Adrenal gland (tissue), 12 donors: Measurements from ENCODE around the gene RAI14. TPM values are rescaled to one million over a fixed set of nuclear protein-coding genes. Genes with fewer than 3 reads are reported as not detected.

Source experiments
- DNase-seq, 7 donors: peaks; one replicate each; pipeline ENCODE4 v3.0.0-alpha.2; 2019 to 2020
- H3K27ac ChIP-seq, 5 donors: fragments of 200-600 bp; sonication (generic) in 4 of 5; 1 replicate in 3 of 5; 2 replicates in 2 of 5; pipeline versions ENCODE4 v1.5.1 to v1.8.0; 2016 to 2020; ENCODE audit warnings: mild to moderate bottlenecking in 1 of 5
- H3K27me3 ChIP-seq: fragments of 200-600 bp; 2 replicates; pipeline ENCODE4 v1.8.0; 2021
- H3K36me3 ChIP-seq, 2 donors: fragments of 200-600 bp; replicated peaks in 1 of 2; 1 replicate in 1 of 2; 2 replicates in 1 of 2; pipeline versions ENCODE4 v1.5.1 to v1.8.0; 2018 to 2022
- H3K4me1 ChIP-seq, 2 donors: fragments of 200-600 bp; replicated peaks in 1 of 2; 1 replicate in 1 of 2; 2 replicates in 1 of 2; pipeline versions ENCODE4 v1.5.1 to v1.8.0; 2018 to 2021
- H3K4me3 ChIP-seq, 4 donors: fragments of 200-600 bp; sonication (generic) in 3 of 4; one replicate each; pipeline ENCODE4 v1.5.1; 2016 to 2018
- H3K9me3 ChIP-seq, 3 donors: fragments of 200-600 bp; sonication (generic) in 1 of 3; replicated peaks in 1 of 3; 1 replicate in 2 of 3; 2 replicates in 1 of 3; pipeline versions ENCODE4 v1.5.1 to v1.8.0; 2016 to 2021
- POLR2A ChIP-seq, 2 donors: fragments of 450-650 bp; IDR thresholded peaks; one replicate each; pipeline ENCODE4 v1.6.1; 2017; ENCODE audit warnings: antibody characterized with exemption in 2 of 2, mild to moderate bottlenecking in 2 of 2, moderate library complexity in 1 of 2
- WGBS, 4 donors: extraction: QIAGEN DNeasy Blood & Tissue Kit in 2 of 4; methylation state at CpG; one replicate each; pipeline versions ENCODE4 v1.1.5 to v1.1.7; 2013 to 2017; 5-methylcytosine and 5-hydroxymethylcytosine counted together
- intact Hi-C, 2 donors: fragments of 100-400 bp; cut with DNase I; formaldehyde crosslinking; loops; one replicate each; pipeline versions ENCODE4 v1.14.1 to v1.15.0; 2022 to 2023
- polyA plus RNA-seq, 3 donors: library from polyadenylated mRNA; stranded (reverse); fragments of 200-250 nt in 2 of 3; fragments of 350-450 nt in 1 of 3; fragmentation: Illumina TruSeq in 1 of 3; extraction: RNeasy Lipid Tissue Mini Kit (QIAGEN cat#74804) in 1 of 3; gene quantifications; one replicate each; pipeline ENCODE4 v1.2.3, GENCODE V29; 2013 to 2014
- total RNA-seq, 9 donors: library from RNA; depleted of rRNA in 4 of 9; stranded (reverse); fragments of >200 nt in 4 of 9; fragments of 120-200 nt in 1 of 9; fragmentation: NEBNext Ultra II Directional in 1 of 9; extraction: Animal tissue kit (Norgen Biotek cat#: 25700) in 1 of 9; gene quantifications; one replicate each; pipeline versions ENCODE4 v1.1.0 to v1.2.4, GENCODE V29; 2013 to 2023
- TF ChIP-seq, protein P1 (sequence below), 6 experiments: fragments of 450-650 bp in 4 of 6; fragments of 200-600 bp in 2 of 6; sonication (generic) in 1 of 6; IDR thresholded peaks; 1 replicate in 5 of 6; 2 replicates in 1 of 6; pipeline versions ENCODE4 v1.5.1 to v1.8.0; 2016 to 2021; ENCODE audit warnings: antibody characterized with exemption in 6 of 6, mild to moderate bottlenecking in 2 of 6, moderate library complexity in 1 of 6
- donor health status: healthy with polysubstance abuse.
- donor health status: Bipolar disorder and iron deficiency.
- donor health status: DM: yes; HTN: yes; CAD: no.
- donor health status: DM: no; HTN: no; CAD: no.
- donor health status: DM: no; HTN: no; CAD: no.
- donor health status: DM: yes; HTN: yes; CAD: no.

Gene RAI14
- total and polyA plus RNA-seq, 12 donors = 9.1 to 158 (median 28.5) TPM

DNA sequence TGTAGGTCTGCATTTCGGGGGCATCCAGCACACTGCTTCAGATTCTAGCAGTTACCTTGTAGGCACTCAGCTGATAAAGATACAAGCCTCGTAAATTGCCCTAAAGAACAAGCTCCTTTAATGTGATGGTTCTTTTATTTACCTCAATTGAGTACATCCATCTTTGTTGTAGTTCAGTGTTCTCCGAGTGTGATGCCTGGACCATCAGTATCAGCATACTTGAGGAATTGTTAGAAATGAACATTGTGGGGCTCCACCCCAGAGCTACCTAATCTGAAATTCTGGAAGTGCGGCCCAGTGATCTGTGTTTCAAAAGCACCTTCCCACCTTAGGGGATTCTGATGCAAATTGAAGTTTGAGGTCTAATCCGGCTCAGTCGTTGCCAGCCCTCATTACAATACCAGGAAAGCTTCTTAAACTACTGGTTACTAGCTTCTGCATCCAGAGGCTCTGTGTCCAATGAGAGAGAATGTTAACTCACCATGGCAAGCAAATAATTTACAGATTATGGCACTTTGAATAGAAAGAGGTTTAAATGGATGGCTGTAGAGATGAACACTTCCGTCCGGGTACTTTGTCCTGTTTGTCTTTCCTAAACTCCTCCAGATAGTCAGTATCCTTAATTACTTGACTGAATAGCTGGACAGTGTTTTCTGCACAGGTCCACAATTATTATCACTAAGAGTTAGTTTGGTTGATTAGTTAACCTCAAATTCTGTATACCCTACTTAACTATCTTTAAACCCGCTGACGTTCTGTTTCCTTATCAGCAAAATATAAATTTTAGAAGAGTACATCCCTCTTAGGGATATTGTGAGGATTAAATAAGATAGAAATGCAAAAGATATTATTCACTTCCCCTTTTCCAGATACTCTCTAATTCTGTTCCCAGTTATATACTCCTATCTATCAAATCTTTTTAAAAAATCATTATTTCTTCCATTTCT lies 47.9 kb downstream of the RAI14 start:
- 92 to 96% (median 92%) methylated on average over 10 of the region's 10 CpGs for WGBS, 4 donors

DNA sequence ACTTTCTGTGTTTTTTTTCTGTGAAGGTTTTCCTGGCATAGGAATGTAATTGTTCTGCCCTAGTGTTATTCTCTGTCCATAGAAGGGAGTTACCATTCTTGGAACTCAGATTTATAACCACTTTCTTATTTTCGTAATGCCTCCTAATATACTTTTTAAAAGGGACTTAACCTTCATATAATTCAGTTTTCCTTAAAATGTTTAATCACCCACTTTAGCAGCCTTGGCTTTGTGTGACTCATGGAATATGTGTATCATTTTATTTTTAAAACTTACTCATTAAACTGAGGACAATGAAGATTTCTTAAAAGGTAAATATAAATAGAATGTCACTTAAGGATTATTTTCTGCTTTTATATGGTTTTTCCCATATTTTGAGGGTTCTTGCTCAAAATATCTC lies 50.0 kb downstream of the RAI14 start:
- TF ChIP-seq POLR2A (IDR thresholded peaks at IDR 0.05) = no peak
- TF ChIP-seq, protein P1, sequence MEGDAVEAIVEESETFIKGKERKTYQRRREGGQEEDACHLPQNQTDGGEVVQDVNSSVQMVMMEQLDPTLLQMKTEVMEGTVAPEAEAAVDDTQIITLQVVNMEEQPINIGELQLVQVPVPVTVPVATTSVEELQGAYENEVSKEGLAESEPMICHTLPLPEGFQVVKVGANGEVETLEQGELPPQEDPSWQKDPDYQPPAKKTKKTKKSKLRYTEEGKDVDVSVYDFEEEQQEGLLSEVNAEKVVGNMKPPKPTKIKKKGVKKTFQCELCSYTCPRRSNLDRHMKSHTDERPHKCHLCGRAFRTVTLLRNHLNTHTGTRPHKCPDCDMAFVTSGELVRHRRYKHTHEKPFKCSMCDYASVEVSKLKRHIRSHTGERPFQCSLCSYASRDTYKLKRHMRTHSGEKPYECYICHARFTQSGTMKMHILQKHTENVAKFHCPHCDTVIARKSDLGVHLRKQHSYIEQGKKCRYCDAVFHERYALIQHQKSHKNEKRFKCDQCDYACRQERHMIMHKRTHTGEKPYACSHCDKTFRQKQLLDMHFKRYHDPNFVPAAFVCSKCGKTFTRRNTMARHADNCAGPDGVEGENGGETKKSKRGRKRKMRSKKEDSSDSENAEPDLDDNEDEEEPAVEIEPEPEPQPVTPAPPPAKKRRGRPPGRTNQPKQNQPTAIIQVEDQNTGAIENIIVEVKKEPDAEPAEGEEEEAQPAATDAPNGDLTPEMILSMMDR (IDR thresholded peaks at IDR 0.05) = no peak
- Histone ChIP-seq H3K4me1 (peaks cover 12 to 35% of the 10 kb centered on the region in 2 donors), H3K4me3 (no peak overlapping the region), H3K27me3 (no peaks in the 10 kb centered on the region), H3K27ac (peak overlapping the region in 3 of 5 donors; percentile 27 to 35 (median 33)), H3K9me3 (no peaks in the 10 kb centered on the region), H3K36me3 (no peaks in the 10 kb centered on the region)
- intact Hi-C loops = no loop called here
- 25 to 48% (median 31%) methylated on average over 1 of the region's 1 CpG for WGBS, 4 donors
- DNase-seq = no peak

More for the DNA sequence above, 47.9 kb downstream of the RAI14 start:
- Histone ChIP-seq H3K4me1 (peaks cover 9 to 25% of the 10 kb centered on the region in 2 donors), H3K27me3 (no peaks in the 10 kb centered on the region), H3K9me3 (no peaks in the 10 kb centered on the region), H3K27ac (no peak overlapping the region), H3K36me3 (no peaks in the 10 kb centered on the region), H3K4me3 (no peak overlapping the region)
- intact Hi-C loops = no loop called here
- no peak for DNase-seq
- TF ChIP-seq POLR2A (IDR thresholded peaks at IDR 0.05) = no peak
- TF ChIP-seq, protein P1 (IDR thresholded peaks at IDR 0.05) = no peak

GRCh38 chr5:34707451-34708107 lies 51.5 kb downstream of the RAI14 start:
- no peaks in the 10 kb centered on the region for H3K9me3 ChIP-seq
- no peak for TF ChIP-seq POLR2A (IDR thresholded peaks at IDR 0.05)
- TF ChIP-seq, protein P1 (IDR thresholded peaks at IDR 0.05) = no peak
- DNase-seq = no peak
- intact Hi-C loops = no loop called here
- WGBS, 4 donors = 58 to 67% (median 62%) methylated on average over 5 of the region's 5 CpGs
- H3K36me3 ChIP-seq = no peaks in the 10 kb centered on the region
- H3K4me1 ChIP-seq = peaks cover 12 to 35% of the 10 kb centered on the region in 2 donors
- no peaks in the 10 kb centered on the region for H3K27me3 ChIP-seq
- peak overlapping the region in 2 of 5 donors; percentile 27 to 35 for H3K27ac ChIP-seq
- H3K4me3 ChIP-seq = no peak overlapping the region

DNA sequence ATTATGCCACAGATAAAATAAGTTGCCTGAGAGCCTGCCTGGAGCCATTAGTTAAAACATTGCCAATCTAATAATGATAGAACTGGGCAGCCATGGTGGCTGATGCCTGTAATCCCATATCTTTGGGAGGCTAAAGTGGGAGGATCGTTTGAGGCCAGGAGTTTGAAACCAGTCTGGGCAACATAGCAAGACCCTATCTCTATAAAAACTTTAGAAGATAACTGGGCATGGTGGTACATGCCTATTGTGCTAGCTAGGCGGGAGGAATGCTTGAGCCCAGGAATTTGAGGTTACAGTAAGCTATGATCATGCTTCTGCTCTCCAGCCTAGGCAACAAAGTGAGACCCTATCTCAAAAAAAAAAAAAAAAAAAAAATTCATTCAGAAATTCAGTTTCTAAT lies 52.6 kb downstream of the RAI14 start:
- WGBS, 4 donors = 89 to 96% (median 93%) methylated on average over 2 of the region's 2 CpGs
- H3K36me3 ChIP-seq = no peaks in the 10 kb centered on the region
- DNase-seq = no peak
- H3K9me3 ChIP-seq = no peaks in the 10 kb centered on the region
- H3K27me3 ChIP-seq = no peaks in the 10 kb centered on the region
- no peak overlapping the region for H3K27ac ChIP-seq
- peaks cover 12 to 35% of the 10 kb centered on the region in 2 donors for H3K4me1 ChIP-seq
- H3K4me3 ChIP-seq = no peak overlapping the region
- intact Hi-C loops = no loop called here
- no peak for TF ChIP-seq POLR2A (IDR thresholded peaks at IDR 0.05)
- TF ChIP-seq, protein P1 (IDR thresholded peaks at IDR 0.05) = no peak
